HepG2 (cell line): Measurements from ENCODE around the gene ENO3. TPM values are rescaled to one million over a fixed set of nuclear protein-coding genes. Genes with fewer than 3 reads are reported as not detected.
A peak's percentile ranks its signal among the peaks of the same experiment; 100 is the strongest.

Experiments
- ATAD3A ChIP-seq: sonication (generic); formaldehyde crosslinking; IDR thresholded peaks from 2 replicates; pipeline ENCODE4 v1.4.0; 2020; ENCODE audit warnings: missing genetic modification reagents
- FOXK2 ChIP-seq: fragments of 450-650 bp; IDR thresholded peaks from 2 replicates; pipeline ENCODE4 v1.6.1; 2016
- FOXP1 ChIP-seq, 2 experiments: fragments of 450-650 bp in 1 of 2; IDR thresholded peaks; 2 replicates each; pipeline ENCODE4 v1.6.1; 2017 to 2018; ENCODE audit warnings: antibody characterized with exemption in 1 of 2
- GPN1 ChIP-seq: sonication (generic); formaldehyde crosslinking; IDR thresholded peaks from 2 replicates; pipeline ENCODE4 v1.5.1; 2020; ENCODE audit warnings: missing genetic modification reagents, borderline replicate concordance
- HBP1 ChIP-seq: IDR thresholded peaks from 2 replicates; pipeline ENCODE4 v1.6.1; 2016; ENCODE audit warnings: low read depth, control low read depth
- HINFP ChIP-seq: sonication (generic); formaldehyde crosslinking; IDR thresholded peaks from 2 replicates; pipeline ENCODE4 v1.4.0; 2020; ENCODE audit warnings: low read depth, mild to moderate bottlenecking, missing genetic modification reagents
- HNRNPUL1 ChIP-seq: fragments of 200-400 bp; formaldehyde crosslinking; IDR thresholded peaks from 2 replicates; pipeline ENCODE4 v1.6.1; 2017; ENCODE audit warnings: low read depth, mild to moderate bottlenecking, low read length, moderate library complexity
- ISL2 ChIP-seq: sonication (generic); formaldehyde crosslinking; IDR thresholded peaks from 2 replicates; pipeline ENCODE4 v1.5.0; 2020; ENCODE audit warnings: missing genetic modification reagents
- ISX ChIP-seq: sonication (generic); formaldehyde crosslinking; conservative IDR thresholded peaks from 2 replicates; pipeline ENCODE4 v1.5.0; 2020; ENCODE audit warnings: missing genetic modification reagents
- MAZ ChIP-seq, 2 experiments: sonication (generic) in 1 of 2; formaldehyde crosslinking in 1 of 2; IDR thresholded peaks; 2 replicates each; pipeline versions ENCODE4 v1.5.0 to v1.6.1; 2012 to 2020; ENCODE audit warnings: low read depth in 2 of 2, mild to moderate bottlenecking in 2 of 2, borderline replicate concordance in 1 of 2, improper control_type of control experiment in 1 of 2, low read length in 1 of 2, missing genetic modification reagents in 1 of 2, moderate library complexity in 1 of 2
- NCOA1 ChIP-seq: sonication (generic); formaldehyde crosslinking; IDR thresholded peaks from 2 replicates; pipeline ENCODE4 v1.9.0; 2021; ENCODE audit warnings: missing genetic modification reagents
- NFIB ChIP-seq: sonication (generic); formaldehyde crosslinking; IDR thresholded peaks from 2 replicates; pipeline ENCODE4 v1.9.0; 2021; ENCODE audit warnings: missing genetic modification reagents, mild to moderate bottlenecking, borderline replicate concordance
- PHF21A ChIP-seq: sonication (generic); formaldehyde crosslinking; IDR thresholded peaks from 2 replicates; pipeline ENCODE4 v1.5.0; 2020; ENCODE audit warnings: mild to moderate bottlenecking, missing genetic modification reagents
- PRMT3 ChIP-seq: sonication (generic); formaldehyde crosslinking; IDR thresholded peaks from 2 replicates; pipeline ENCODE4 v1.8.1; 2022; ENCODE audit warnings: low read depth, mild to moderate bottlenecking, moderate library complexity, missing genetic modification reagents, borderline replicate concordance
- RBM39 ChIP-seq: fragments of 200-400 bp; formaldehyde crosslinking; IDR thresholded peaks from one replicate; pipeline ENCODE4 v1.6.1; 2018; ENCODE audit warnings: antibody characterized with exemption, mild to moderate bottlenecking, low read depth, low read length; ENCODE audit not compliant: poor library complexity, severe bottlenecking
- SCMH1 ChIP-seq: sonication (generic); formaldehyde crosslinking; IDR thresholded peaks from 2 replicates; pipeline ENCODE4 v1.9.0; 2021; ENCODE audit warnings: missing genetic modification reagents, mild to moderate bottlenecking, borderline replicate concordance
- SMAD9 ChIP-seq: sonication (generic); formaldehyde crosslinking; IDR thresholded peaks from 2 replicates; pipeline ENCODE4 v1.5.1; 2020; ENCODE audit warnings: mild to moderate bottlenecking, missing genetic modification reagents
- SP1 ChIP-seq, 2 experiments: fragments of 450-650 bp in 1 of 2; sonication (generic) in 1 of 2; formaldehyde crosslinking in 1 of 2; IDR thresholded peaks; 2 replicates each; pipeline versions ENCODE4 v1.4.0 to v1.6.1; 2016 to 2020; ENCODE audit warnings: missing genetic modification reagents in 1 of 2
- ZNF460 ChIP-seq: sonication (generic); formaldehyde crosslinking; IDR thresholded peaks from 2 replicates; pipeline ENCODE4 v1.5.1; 2020; ENCODE audit warnings: missing genetic modification reagents, mild to moderate bottlenecking, borderline replicate concordance
- ZNF503 ChIP-seq: sonication (generic); formaldehyde crosslinking; IDR thresholded peaks from 2 replicates; pipeline ENCODE4 v1.4.0; 2020; ENCODE audit warnings: missing genetic modification reagents
- ZNF574 ChIP-seq: sonication (generic); formaldehyde crosslinking; IDR thresholded peaks from 2 replicates; pipeline ENCODE4 v1.4.0; 2020; ENCODE audit warnings: missing genetic modification reagents
- ZNF746 ChIP-seq: sonication (generic); formaldehyde crosslinking; IDR thresholded peaks from 2 replicates; pipeline ENCODE4 v1.8.0; 2022; ENCODE audit warnings: mild to moderate bottlenecking, missing genetic modification reagents
- polyA plus RNA-seq, 8 experiments: library from polyadenylated mRNA; depleted of rRNA in 3 of 8; stranded (reverse) in 7 of 8; unstranded in 1 of 8; fragments of >200 nt; fragmentation: Illumina TruSeq in 4 of 8; extraction: Trizol in 4 of 8; gene quantifications; 2 replicates each; pipeline versions ENCODE4 v1.2.1 to v1.2.3, GENCODE V29; 2011 to 2016; ENCODE audit warnings: low read depth in 4 of 8, missing spikeins in 1 of 8, mixed read lengths in 1 of 8; ENCODE audit not compliant: insufficient read depth in 1 of 8
- total RNA-seq, 5 experiments: library from RNA; depleted of rRNA; stranded (reverse); fragments of >200 nt; fragmentation: Illumina TruSeq; extraction: Trizol; gene quantifications; 2 replicates each; pipeline ENCODE4 v1.2.3, GENCODE V29; 2016; ENCODE audit warnings: low read depth in 1 of 5

Gene ENO3
- total and polyA plus RNA-seq, 2 of the 13 experiments (the other 11 are each of a cell fraction or from before 2014, with no cell fraction given) = 59.8 to 69.8 TPM

- TF ChIP-seq NFIB (CRISPR knock-in tag) = no peak
- TF ChIP-seq ZNF746 (CRISPR knock-in tag) = no peak
- no peak for TF ChIP-seq PRMT3 (CRISPR knock-in tag)
- TF ChIP-seq MAZ (IDR thresholded peaks at IDR 0.05; ENCODE audit: borderline replicate concordance, low read depth, low read length) = no peak
- no peak for TF ChIP-seq MAZ (CRISPR knock-in tag; IDR thresholded peaks at IDR 0.05; ENCODE audit: low read depth)
- no peak for TF ChIP-seq GPN1
- no peak for TF ChIP-seq SMAD9 (CRISPR knock-in tag)
- no peak for TF ChIP-seq NCOA1
- TF ChIP-seq HINFP = no peak
- no peak for TF ChIP-seq HBP1 (CRISPR knock-in tag)
- no peak for TF ChIP-seq SCMH1 (CRISPR knock-in tag)
- TF ChIP-seq FOXP1 (IDR thresholded peaks at IDR 0.05) = no peak
- TF ChIP-seq FOXP1 (CRISPR knock-in tag; IDR thresholded peaks at IDR 0.05) = peak; percentile 53
- TF ChIP-seq SP1 (IDR thresholded peaks at IDR 0.05) = no peak
- TF ChIP-seq SP1 (CRISPR knock-in tag; IDR thresholded peaks at IDR 0.05) = no peak
- 0 out of 2 replicates have a peak, but pooled peaks have one; percentile 27 for TF ChIP-seq FOXK2
- TF ChIP-seq ZNF503 (CRISPR knock-in tag) = 0 out of 2 replicates have a peak, but pooled peaks have one; percentile 22
- peak; percentile 66; the same call in 1 of the 2 replicates for TF ChIP-seq PHF21A (CRISPR knock-in tag)
- no peak for TF ChIP-seq ISL2 (CRISPR knock-in tag)
- TF ChIP-seq ATAD3A (CRISPR knock-in tag) = no peak
- TF ChIP-seq ZNF460 (CRISPR knock-in tag) = no peak
- no peak for TF ChIP-seq ISX (CRISPR knock-in tag)
- peak; percentile 33; the same call in 1 of the 2 replicates for TF ChIP-seq ZNF574 (CRISPR knock-in tag)
- TF ChIP-seq RBM39 = no peak
- TF ChIP-seq HNRNPUL1 = no peak
These were observed 30.4 kb upstream of the ENO3 start (continued) for GRCh38 chr17:4920351-4921048.
